ENCODE data around the gene RANBP10. TPM values are rescaled to one million over a fixed set of nuclear protein-coding genes. Genes with fewer than 3 reads are reported as not detected.
A peak's percentile ranks its signal among the peaks of the same experiment; 100 is the strongest.

Gene RANBP10
- total RNA-seq, 2 donors from 2014 or later, result 14.7 to 22.5 TPM

DNA sequence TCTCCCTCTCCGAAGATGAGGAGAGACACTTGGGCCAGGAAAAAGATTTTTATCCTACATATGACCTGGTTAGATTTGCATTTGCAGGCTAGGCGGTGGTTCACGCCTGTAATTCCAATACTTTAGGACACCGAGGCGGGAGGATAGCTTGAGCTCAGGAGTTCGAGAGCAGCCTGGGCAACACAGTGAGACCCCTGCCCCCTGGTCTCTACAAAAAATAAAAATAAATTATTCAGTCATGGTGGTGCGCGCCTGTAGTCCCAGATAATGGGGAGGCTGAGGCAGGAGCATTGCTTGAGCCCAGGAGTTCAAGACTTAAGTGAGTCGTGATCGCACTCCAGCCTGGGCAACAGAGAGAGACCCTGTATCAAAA, 27.9 kb upstream of the RANBP10 start:
- no peaks in the 10 kb centered on the region for H3K4me1 ChIP-seq
- peak overlapping the region; percentile 86 for H3K4me3 ChIP-seq
- no peaks in the 10 kb centered on the region for H3K27me3 ChIP-seq
- TF ChIP-seq, protein P1, sequence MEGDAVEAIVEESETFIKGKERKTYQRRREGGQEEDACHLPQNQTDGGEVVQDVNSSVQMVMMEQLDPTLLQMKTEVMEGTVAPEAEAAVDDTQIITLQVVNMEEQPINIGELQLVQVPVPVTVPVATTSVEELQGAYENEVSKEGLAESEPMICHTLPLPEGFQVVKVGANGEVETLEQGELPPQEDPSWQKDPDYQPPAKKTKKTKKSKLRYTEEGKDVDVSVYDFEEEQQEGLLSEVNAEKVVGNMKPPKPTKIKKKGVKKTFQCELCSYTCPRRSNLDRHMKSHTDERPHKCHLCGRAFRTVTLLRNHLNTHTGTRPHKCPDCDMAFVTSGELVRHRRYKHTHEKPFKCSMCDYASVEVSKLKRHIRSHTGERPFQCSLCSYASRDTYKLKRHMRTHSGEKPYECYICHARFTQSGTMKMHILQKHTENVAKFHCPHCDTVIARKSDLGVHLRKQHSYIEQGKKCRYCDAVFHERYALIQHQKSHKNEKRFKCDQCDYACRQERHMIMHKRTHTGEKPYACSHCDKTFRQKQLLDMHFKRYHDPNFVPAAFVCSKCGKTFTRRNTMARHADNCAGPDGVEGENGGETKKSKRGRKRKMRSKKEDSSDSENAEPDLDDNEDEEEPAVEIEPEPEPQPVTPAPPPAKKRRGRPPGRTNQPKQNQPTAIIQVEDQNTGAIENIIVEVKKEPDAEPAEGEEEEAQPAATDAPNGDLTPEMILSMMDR (IDR thresholded peaks at IDR 0.05), result no peak
- H3K27ac ChIP-seq, result no peak overlapping the region
- no peak for DNase-seq
- intact Hi-C loops (cut with DNase I), result no loop called here
- no peak overlapping the region for H3K9ac ChIP-seq (ENCODE audit: low read depth in 2 of 2, low read length in 2 of 2)
- peaks cover 14% of the 10 kb centered on the region for H3K36me3 ChIP-seq
- no peaks in the 10 kb centered on the region for H3K9me3 ChIP-seq

DNA sequence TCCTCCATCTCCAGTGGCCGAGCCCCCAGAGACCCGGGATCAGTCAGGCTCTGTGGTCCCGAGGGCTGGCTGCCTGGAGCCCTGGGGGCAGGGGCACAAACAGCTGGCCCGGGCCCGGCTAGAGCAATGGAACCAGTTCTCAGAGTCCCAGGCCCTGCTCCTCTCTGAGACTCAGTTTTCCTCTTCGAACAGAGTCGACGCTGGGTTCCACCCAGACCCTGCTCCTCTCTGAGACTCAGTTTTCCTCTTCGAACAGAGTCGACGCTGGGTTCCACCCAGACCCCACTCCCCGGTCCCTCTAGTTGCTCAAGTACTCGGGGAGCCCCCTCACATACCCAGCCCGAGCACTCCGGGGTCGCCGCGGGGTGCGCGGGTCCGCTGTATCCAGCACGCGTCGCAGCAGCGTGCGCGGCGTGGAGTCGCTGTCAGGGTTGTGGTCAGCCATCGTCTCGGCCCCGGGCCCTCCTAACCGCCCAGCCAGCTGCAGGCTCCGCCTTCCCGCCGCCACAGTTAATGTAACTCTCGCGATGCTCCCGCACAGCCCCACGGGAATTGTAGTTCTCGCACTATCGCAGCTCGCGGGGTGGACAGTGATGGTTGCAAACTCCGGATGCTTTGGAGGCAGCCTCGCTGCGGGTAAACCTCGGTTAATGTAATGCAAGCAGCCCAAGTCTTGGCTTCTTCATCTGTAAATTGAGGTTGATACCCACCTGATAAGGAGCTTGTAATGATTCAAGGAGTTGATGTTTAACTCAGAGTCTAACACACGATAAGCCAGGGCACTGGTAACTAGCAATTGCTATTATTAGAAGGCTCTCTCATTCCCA, 27.3 kb upstream of the RANBP10 start:
- Histone ChIP-seq H3K36me3 (peaks cover 14% of the 10 kb centered on the region), H3K27ac (no peak overlapping the region)
- peak; percentile 97 for DNase-seq

DNA sequence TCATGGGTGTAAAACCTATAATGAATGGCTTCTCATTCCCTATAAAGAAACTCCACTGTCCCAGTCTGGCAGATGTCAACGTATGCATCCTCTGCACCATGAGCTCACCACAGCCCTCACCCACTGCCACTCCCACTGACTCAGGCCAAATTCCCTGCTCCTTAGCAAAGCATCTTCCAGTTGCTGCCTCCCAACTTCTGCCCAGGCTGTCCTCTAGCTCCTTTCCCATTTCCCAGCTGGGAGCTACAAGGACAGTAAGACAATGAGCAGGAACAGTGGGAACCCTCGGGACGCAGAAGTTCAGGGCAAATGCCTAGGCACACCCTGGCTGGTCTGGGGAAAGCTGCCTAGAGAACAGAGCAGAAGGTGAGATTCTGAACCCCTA, 26.7 kb upstream of the RANBP10 start:
- Histone ChIP-seq H3K4me3 (peak overlapping the region; percentile 86), H3K36me3 (peaks cover 14% of the 10 kb centered on the region), H3K9ac (ENCODE audit: low read depth in 2 of 2, low read length in 2 of 2) (peak overlapping the region; percentile 74 to 83), H3K4me1 (no peaks in the 10 kb centered on the region), H3K27me3 (no peaks in the 10 kb centered on the region), H3K9me3 (no peaks in the 10 kb centered on the region), H3K27ac (no peak overlapping the region)
- TF ChIP-seq, protein P1 (IDR thresholded peaks at IDR 0.05), result no peak
- peak; percentile 28 for DNase-seq
- intact Hi-C loops (cut with DNase I), result no loop called here

More for the DNA sequence above, 27.3 kb upstream of the RANBP10 start:
- no peaks in the 10 kb centered on the region for H3K4me1 ChIP-seq
- TF ChIP-seq, protein P1 (IDR thresholded peaks at IDR 0.05), result no peak
- H3K9ac ChIP-seq (ENCODE audit: low read depth in 2 of 2, low read length in 2 of 2), result peak overlapping the region; percentile 74 to 83
- intact Hi-C loops (cut with DNase I), result no loop called here
- H3K4me3 ChIP-seq, result peak overlapping the region; percentile 86
- H3K9me3 ChIP-seq, result no peaks in the 10 kb centered on the region
- no peaks in the 10 kb centered on the region for H3K27me3 ChIP-seq

DNA sequence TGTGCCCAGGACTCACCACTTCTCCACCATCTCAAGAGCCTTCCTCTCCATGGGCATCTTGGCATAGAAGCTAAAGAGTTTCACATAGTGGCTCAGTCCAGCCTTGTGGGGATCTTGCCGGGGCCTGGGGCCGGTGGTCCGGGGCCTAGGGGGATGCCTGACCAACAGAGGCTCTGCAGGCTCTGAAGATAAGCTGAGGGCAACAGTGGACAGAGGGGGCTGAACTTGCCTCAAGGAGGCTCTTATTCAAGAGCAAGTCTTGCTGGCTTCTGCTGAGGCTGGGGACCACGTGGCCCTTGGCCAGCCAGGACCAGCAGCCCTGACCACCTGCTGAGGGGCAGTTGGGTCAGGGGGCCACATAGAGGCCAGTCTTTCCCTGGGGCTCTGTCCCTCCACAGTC, 22.3 kb upstream of the RANBP10 start:
- no peak for DNase-seq
- Histone ChIP-seq H3K4me1 (no peaks in the 10 kb centered on the region), H3K36me3 (peaks cover 14% of the 10 kb centered on the region), H3K27me3 (no peaks in the 10 kb centered on the region), H3K4me3 (no peak overlapping the region), H3K9ac (ENCODE audit: low read depth in 2 of 2, low read length in 2 of 2) (no peak overlapping the region), H3K27ac (no peak overlapping the region), H3K9me3 (no peaks in the 10 kb centered on the region)
- TF ChIP-seq, protein P1 (IDR thresholded peaks at IDR 0.05), result no peak
- intact Hi-C loops (cut with DNase I), result no loop called here

DNA sequence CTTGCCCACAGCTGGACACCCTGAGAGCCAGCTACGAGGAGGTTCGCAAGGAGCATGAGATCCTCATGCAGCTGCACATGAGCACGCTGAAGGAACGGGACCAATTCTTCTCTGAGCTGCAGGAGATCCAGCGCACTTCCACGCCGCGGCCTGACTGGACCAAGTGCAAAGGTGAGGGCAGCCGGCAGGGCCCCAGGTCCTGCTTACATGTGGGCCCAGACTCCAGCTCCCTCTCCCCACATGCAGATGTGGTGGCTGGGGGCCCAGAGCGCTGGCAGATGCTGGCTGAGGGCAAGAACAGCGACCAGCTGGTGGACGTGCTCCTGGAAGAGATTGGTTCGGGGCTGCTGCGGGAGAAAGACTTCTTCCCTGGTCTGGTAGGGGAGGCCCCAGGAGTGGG, 19.5 kb upstream of the RANBP10 start:
- Histone ChIP-seq H3K9ac (ENCODE audit: low read depth in 2 of 2, low read length in 2 of 2) (no peak overlapping the region), H3K36me3 (peaks cover 6% of the 10 kb centered on the region), H3K4me1 (no peaks in the 10 kb centered on the region), H3K27me3 (no peaks in the 10 kb centered on the region), H3K9me3 (no peaks in the 10 kb centered on the region), H3K4me3 (no peak overlapping the region), H3K27ac (no peak overlapping the region)
- DNase-seq, result no peak
- TF ChIP-seq, protein P1 (IDR thresholded peaks at IDR 0.05), result no peak
- intact Hi-C loops (cut with DNase I), result no loop called here
